OCI-LY3 (cell line): ENCODE measurements around the gene COL4A2.

ENCODE experiments used
- EZH2phosphoT487 ChIP-seq: fragments of 200-600 bp; shearing (Covaris generic); IDR thresholded peaks from 2 replicates; pipeline ENCODE4 v1.6.1; 2018; ENCODE audit warnings: antibody characterized with exemption, mixed run types, low read depth
- TF ChIP-seq, protein P1 (sequence below): fragments of 200-600, 300-600 bp; sonication (generic); IDR thresholded peaks from 2 replicates; pipeline ENCODE4 v1.5.1; 2014; ENCODE audit warnings: antibody characterized with exemption, low read length, low read depth

DNA sequence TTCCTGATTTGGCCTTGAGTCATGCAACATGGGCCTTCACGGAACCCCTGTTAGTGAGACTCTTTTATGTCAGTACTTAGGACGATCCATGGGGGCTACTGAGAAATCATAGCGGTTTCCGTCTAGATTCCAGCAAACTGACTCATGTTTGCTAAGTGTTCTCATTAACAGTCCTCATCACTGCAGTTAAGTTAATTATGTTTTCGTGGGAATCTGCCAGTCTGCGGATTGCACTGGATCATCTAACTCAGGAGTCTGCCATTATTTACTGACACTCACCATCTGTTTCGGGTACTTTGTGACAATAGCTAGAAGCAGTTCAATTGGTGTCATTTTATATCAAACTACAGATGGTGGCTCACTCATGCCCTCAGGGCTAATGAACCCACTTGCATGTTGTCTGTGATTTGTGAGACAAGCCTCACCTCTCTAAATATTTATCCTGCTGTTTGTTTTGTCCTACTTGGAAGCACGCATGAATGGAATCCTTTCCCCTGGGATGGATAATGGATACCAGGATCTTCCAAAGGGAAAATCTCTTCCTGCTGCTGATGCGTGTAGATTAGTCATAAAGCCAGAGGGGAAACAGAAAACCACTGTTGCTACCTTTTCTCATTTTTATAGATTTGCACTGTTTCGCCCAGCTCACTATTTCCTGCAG is 192.7 kb downstream of the COL4A2 start:
- TF ChIP-seq, protein P1, sequence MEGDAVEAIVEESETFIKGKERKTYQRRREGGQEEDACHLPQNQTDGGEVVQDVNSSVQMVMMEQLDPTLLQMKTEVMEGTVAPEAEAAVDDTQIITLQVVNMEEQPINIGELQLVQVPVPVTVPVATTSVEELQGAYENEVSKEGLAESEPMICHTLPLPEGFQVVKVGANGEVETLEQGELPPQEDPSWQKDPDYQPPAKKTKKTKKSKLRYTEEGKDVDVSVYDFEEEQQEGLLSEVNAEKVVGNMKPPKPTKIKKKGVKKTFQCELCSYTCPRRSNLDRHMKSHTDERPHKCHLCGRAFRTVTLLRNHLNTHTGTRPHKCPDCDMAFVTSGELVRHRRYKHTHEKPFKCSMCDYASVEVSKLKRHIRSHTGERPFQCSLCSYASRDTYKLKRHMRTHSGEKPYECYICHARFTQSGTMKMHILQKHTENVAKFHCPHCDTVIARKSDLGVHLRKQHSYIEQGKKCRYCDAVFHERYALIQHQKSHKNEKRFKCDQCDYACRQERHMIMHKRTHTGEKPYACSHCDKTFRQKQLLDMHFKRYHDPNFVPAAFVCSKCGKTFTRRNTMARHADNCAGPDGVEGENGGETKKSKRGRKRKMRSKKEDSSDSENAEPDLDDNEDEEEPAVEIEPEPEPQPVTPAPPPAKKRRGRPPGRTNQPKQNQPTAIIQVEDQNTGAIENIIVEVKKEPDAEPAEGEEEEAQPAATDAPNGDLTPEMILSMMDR, result no peak
- TF ChIP-seq EZH2phosphoT487, result no peak
